Measurements from ENCODE around the gene YDJC.

- TF ChIP-seq, protein P1, sequence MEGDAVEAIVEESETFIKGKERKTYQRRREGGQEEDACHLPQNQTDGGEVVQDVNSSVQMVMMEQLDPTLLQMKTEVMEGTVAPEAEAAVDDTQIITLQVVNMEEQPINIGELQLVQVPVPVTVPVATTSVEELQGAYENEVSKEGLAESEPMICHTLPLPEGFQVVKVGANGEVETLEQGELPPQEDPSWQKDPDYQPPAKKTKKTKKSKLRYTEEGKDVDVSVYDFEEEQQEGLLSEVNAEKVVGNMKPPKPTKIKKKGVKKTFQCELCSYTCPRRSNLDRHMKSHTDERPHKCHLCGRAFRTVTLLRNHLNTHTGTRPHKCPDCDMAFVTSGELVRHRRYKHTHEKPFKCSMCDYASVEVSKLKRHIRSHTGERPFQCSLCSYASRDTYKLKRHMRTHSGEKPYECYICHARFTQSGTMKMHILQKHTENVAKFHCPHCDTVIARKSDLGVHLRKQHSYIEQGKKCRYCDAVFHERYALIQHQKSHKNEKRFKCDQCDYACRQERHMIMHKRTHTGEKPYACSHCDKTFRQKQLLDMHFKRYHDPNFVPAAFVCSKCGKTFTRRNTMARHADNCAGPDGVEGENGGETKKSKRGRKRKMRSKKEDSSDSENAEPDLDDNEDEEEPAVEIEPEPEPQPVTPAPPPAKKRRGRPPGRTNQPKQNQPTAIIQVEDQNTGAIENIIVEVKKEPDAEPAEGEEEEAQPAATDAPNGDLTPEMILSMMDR (IDR thresholded peaks at IDR 0.05; ENCODE audit: insufficient read depth, low read depth, low read length), result no peak
- TF ChIP-seq EZH2 (IDR thresholded peaks at IDR 0.05; ENCODE audit: insufficient read depth, low read length), result no peak
Observed at GRCh38 chr22:21635771-21636510, 6.1 kb upstream of the YDJC start.
